Activated T-helper 1 cell treated with anti-CD3 and anti-CD28 coated beads, Interleukin-12 subunit alpha, Interleukin-12 subunit beta, Interleukin-2, Interleukin-4 antibody, amounts not matched to agents 30 ng/mL and 10 ng/mL and 1 ng/mL, durations not matched to agents 14 hours and 24 hours and 36 hours (primary cell): ENCODE data around the gene LMBR1L. TPM values are rescaled to one million over a fixed set of nuclear protein-coding genes. Genes with fewer than 3 reads are reported as not detected.
A peak's percentile ranks its signal among the peaks of the same experiment; 100 is the strongest.

Experiments
- DNase-seq: peaks from one replicate; pipeline ENCODE4 v3.0.0; 2021; ENCODE audit warnings: low spot score
- H3K27ac Mint-ChIP-seq: one replicate; pipeline ENCODE4 v1.8.0; 2021; ENCODE audit warnings: mild to moderate bottlenecking, mixed read lengths
- H3K27me3 Mint-ChIP-seq: one replicate; pipeline ENCODE4 v1.8.0; 2022; ENCODE audit warnings: mild to moderate bottlenecking, moderate library complexity, mixed read lengths; ENCODE audit not compliant: insufficient read depth
- H3K36me3 Mint-ChIP-seq: one replicate; pipeline ENCODE4 v1.8.0; 2021; ENCODE audit warnings: low read depth, mixed read lengths
- H3K4me1 Mint-ChIP-seq: one replicate; pipeline ENCODE4 v1.8.0; 2021; ENCODE audit warnings: low read depth, mixed read lengths
- H3K4me3 Mint-ChIP-seq: one replicate; pipeline ENCODE4 v1.8.0; 2021; ENCODE audit warnings: mild to moderate bottlenecking, moderate library complexity, mixed read lengths
- H3K9me3 Mint-ChIP-seq: one replicate; pipeline ENCODE4 v1.8.0; 2021; ENCODE audit warnings: mixed read lengths
- intact Hi-C: fragments of 100-400 bp; cut with micrococcal nuclease; formaldehyde crosslinking; loops from one replicate; pipeline ENCODE4 v1.15.1; 2024
- total RNA-seq: library from RNA; stranded (reverse); gene quantifications from 2 replicates; pipeline ENCODE4 v1.2.3, GENCODE V29; 2022

LMBR1L gene
- total RNA-seq, 1 donor from 2014 or later: 50.4 TPM

DNA sequence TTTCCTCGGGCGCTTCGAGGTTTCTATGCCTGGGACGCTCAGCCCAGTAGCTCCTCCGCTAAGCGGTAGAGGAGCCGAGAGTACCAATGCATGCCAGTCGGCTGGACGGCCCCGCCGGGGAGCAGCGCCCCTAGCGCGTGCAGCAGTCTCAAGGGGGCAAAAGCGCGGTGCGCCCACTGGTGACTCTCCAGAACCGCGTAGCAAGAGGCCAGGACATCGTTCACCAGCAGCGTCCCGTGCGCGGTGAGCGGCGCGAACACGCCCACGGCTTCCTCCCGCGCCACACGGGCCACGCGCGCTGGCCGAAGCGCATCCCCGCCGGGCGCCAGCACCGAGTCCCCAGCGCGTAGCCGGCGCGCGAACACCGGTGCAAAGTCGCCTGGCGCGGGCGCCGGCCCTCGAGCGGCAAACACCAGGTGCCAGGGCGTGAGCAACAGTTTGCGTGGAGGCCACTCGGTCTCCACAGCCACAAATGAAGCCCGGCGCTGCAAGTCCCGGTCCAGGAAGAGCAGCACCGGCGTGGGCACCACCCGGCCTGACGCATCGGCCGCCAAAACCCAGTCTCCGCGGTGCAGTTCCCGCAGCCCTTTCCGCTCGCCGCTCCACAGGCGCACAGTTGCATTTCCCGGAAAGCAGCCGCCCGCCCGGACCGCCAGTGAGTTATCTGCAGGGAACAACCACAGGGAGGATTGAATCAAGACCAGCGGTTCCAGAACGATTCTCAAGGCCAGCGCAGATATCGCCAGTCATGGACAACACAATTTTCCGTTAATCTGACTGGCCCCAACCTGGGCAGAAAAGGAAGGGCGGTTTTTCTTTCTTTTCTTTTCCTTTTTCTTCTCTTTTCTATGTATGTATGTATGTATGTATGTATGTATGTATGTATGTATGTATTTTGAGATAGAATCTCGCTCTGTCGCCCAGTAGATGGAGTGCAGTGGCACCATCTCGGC, 20.6 kb downstream of the LMBR1L start:
- Mint-ChIP-seq H3K4me1 (peaks cover 68% of the 10 kb centered on the region), H3K27me3 (peaks cover 50% of the 10 kb centered on the region), H3K4me3 (peak overlapping the region; percentile 77), H3K36me3 (peaks cover 5% of the 10 kb centered on the region), H3K27ac (peak overlapping the region; percentile 71), H3K9me3 (no peaks in the 10 kb centered on the region)
- DNase-seq: peak; percentile 30
- intact Hi-C loops: loop anchor here (2.0 to 5.0 kb wide), 2 partner anchors 91 to 252 kb away; partner anchors contain the start of gene DDN

DNA sequence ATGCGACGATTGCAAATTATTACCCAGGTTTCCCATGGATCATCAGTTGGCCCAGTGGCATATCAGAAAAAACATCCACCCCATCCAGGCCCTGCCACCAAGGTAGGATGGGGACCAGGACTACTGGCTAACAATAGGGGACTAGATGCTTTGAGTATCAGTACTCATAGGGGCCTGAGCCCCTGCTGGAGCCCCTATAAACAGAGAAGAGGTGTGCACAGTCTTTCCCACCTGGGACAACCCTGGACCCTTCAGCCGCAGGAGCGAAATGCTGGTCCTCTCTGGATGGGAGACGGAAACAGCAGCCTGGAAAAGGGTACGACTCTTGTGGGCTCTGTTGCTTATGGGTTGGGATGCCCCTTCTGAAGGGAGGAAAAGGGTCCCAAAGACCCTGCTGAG, 21.7 kb downstream of the LMBR1L start:
- Mint-ChIP-seq H3K27me3 (peaks cover 44% of the 10 kb centered on the region), H3K9me3 (no peaks in the 10 kb centered on the region), H3K4me1 (peaks cover 63% of the 10 kb centered on the region), H3K27ac (no peak overlapping the region), H3K4me3 (peak overlapping the region; percentile 42), H3K36me3 (peaks cover 2% of the 10 kb centered on the region)
- intact Hi-C loops: loop anchor here (1.0 to 2.0 kb wide), 7 partner anchors 9 to 146 kb away; partner anchors contain the start of genes DDN and LMBR1L
- no peak for DNase-seq

DNA sequence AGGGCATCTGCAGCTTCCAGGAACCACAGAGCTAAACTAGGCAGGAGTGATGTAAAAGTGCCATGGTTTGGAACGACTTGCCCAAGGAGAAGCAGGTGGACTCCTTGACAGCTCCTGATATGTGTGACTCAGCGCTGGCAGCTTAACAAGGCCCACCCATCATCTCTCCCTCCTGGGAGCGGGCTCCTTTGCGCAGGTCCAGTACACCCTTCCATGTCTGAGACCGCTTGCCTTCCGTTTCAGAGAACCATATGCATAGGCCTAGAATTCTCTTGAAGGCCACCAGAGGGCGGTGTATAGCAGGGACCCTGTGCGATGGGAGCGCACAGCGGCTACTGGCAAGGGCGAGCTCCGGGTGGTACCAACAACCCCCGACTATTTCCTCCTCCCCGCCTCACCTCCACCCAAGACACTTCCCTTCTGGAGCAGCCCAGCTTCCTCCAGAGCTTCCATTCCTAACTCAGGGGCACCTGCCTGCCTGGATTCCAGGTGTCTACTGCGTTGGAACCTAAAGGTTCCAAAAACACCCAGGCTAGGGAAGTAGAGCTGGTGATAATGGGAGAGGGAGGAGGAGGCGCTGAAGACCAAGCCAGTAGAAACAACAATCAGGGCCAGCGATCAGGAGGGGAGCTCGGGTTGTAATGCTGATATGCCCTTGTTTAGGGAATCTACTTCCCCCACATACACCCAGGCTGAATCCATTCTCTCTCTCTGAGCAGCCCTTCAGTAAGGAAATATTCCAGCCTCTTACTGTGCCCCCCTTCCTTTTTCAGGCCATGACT, 22.3 kb downstream of the LMBR1L start:
- H3K27me3 Mint-ChIP-seq: peaks cover 38% of the 10 kb centered on the region
- H3K4me3 Mint-ChIP-seq: peak overlapping the region; percentile 42
- H3K36me3 Mint-ChIP-seq: peaks cover 2% of the 10 kb centered on the region
- no peaks in the 10 kb centered on the region for H3K9me3 Mint-ChIP-seq
- DNase-seq: peak; percentile 67
- peaks cover 57% of the 10 kb centered on the region for H3K4me1 Mint-ChIP-seq
- no peak overlapping the region for H3K27ac Mint-ChIP-seq
- intact Hi-C loops: loop anchor here (1.0 to 2.0 kb wide), 7 partner anchors 10 to 147 kb away; partner anchors contain the start of genes DDN and LMBR1L

DNA sequence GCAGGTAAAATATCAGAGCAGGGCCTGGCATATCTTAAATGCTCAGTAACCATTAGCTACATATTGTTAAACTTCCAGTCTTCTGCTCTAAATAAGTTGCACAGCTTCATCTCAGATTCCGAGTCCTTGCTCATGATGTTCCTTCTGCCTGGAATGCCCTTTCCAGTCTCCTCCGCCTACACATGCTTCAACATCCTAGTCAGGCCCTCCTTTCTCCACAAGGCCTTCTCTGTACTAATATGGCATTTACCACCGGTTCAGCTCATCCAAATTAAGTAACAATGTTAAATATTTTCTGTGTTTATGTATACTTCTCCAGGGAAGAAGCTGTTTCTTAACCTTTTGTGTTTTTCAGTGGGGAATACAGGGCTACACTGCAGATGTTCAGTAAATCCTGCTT, 24.5 kb downstream of the LMBR1L start:
- peaks cover 37% of the 10 kb centered on the region for H3K4me1 Mint-ChIP-seq
- H3K9me3 Mint-ChIP-seq: no peaks in the 10 kb centered on the region
- no peak overlapping the region for H3K4me3 Mint-ChIP-seq
- H3K27ac Mint-ChIP-seq: no peak overlapping the region
- no peak for DNase-seq
- intact Hi-C loops: no loop called here
- H3K27me3 Mint-ChIP-seq: peaks cover 17% of the 10 kb centered on the region
- H3K36me3 Mint-ChIP-seq: peaks cover 2% of the 10 kb centered on the region

DNA sequence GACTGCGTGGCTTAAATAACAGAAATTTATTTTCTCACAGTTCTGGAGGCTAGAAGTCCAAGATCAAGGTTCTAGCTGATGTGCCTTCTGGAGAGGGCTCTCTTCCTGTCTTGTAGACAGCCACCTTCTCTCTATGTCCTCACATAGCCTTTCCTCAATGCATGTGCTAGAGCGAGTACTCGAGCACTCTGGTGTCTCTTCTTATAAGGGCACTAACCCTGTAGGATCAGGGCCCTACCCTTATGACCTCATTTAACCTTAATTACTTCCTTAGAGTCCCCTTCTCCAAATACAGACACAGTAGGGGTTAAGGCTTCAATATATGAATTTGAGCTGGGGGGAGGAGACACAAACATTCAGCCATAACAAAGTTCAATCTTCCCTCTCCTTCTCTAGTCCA, 26.2 kb downstream of the LMBR1L start:
- intact Hi-C loops: no loop called here
- DNase-seq: no peak
- Mint-ChIP-seq H3K36me3 (no peaks in the 10 kb centered on the region), H3K9me3 (no peaks in the 10 kb centered on the region), H3K27ac (no peak overlapping the region), H3K27me3 (peaks cover 7% of the 10 kb centered on the region), H3K4me3 (no peak overlapping the region), H3K4me1 (peaks cover 23% of the 10 kb centered on the region)

DNA sequence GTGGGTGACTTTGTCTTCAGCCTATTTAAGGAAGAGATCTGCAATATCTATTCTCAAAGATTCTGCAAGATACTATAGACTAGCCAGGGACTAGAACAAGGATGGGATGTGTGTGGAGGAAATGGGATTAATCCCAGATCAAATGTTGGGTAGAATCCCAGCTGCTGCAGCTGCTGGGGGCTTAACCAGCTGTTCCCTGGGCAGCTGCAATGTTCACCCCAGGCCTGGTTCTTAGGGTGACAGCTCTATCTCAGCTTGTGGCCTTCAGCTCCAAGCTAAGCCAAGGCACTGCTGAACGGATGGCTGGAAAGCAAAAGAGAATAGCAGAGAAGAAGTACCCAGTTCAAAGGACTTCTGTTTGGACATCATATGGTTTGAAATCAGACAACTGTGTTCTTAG, 30.9 kb downstream of the LMBR1L start:
- Mint-ChIP-seq H3K4me3 (no peak overlapping the region), H3K4me1 (no peaks in the 10 kb centered on the region), H3K9me3 (no peaks in the 10 kb centered on the region), H3K27ac (no peak overlapping the region), H3K27me3 (peaks cover 4% of the 10 kb centered on the region), H3K36me3 (no peaks in the 10 kb centered on the region)
- no peak for DNase-seq
- intact Hi-C loops: no loop called here

- peaks cover 26% of the 10 kb centered on the region for H3K4me1 Mint-ChIP-seq
- intact Hi-C loops: loop anchor here (1.0 kb wide), 7 partner anchors 11 to 252 kb away; partner anchors contain the start of genes KMT2D, LMBR1L, PRKAG1 and TROAP
- no peaks in the 10 kb centered on the region for H3K9me3 Mint-ChIP-seq
- H3K4me3 Mint-ChIP-seq: no peak overlapping the region
- peaks cover 8% of the 10 kb centered on the region for H3K36me3 Mint-ChIP-seq
- DNase-seq: no peak
- H3K27ac Mint-ChIP-seq: no peak overlapping the region
- H3K27me3 Mint-ChIP-seq: no peaks in the 10 kb centered on the region
Observed at GRCh38 chr12:49070971-49071370, 39.7 kb downstream of the LMBR1L start.

DNA sequence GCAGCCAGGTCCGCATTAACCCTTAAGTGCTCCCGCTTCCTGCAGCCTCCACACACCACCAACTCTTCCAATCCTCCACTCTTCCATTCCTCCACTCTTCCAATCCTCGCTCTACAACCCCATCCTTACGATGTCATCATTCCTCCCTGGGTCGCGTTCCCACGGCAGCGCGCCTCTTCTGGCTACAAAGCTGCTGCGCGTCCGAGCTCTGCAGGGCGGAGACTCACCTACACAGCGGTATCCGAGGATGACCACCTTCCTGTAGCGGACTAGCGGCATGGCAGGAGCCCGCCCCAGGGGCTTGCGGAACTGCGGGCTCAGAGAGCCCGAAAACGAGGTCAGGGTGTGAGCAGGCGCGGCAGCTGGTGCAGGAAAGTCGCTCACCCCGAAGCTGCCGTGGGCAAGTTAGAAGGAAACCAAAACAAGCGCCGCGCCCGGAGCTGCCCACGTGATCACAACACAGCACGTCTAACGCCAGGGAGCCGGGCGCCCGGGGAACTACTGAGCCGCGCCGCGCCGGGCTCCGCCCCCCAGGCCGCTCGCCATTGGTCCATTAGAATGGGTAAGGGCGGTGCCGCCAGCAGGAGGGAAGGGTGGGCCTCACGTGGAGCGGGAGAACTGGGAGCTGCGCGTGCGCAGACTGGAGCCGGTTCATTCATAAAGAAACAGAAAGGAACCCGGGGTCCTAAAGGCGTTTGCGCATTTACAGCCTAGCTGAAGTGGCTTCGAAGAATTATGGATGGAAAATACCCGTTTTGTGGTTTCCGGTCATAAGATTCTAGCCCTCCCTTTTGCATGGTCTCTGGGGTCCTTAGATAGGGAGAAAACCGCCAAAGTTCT, 40.9 kb downstream of the LMBR1L start, which contains the start of gene RHEBL1:
RHEBL1 (minus strand) TSS at position 473 of the 840 bp plus-strand sequence; CDS start at position 279, 194 bp downstream.
- intact Hi-C loops: loop anchor here (1.0 kb wide), 9 partner anchors 9 to 254 kb away; partner anchors contain the start of genes KMT2D, LMBR1L, PRKAG1 and TROAP
- Mint-ChIP-seq H3K4me1 (peaks cover 26% of the 10 kb centered on the region), H3K27me3 (no peaks in the 10 kb centered on the region), H3K4me3 (peak within 1 kb of the TSS; percentile 100), H3K9me3 (no peaks in the 10 kb centered on the region), H3K27ac (peak within 1 kb of the TSS; percentile 97), H3K36me3 (peaks cover 8% of the 10 kb centered on the region)
- peak; percentile 100 for DNase-seq

DNA sequence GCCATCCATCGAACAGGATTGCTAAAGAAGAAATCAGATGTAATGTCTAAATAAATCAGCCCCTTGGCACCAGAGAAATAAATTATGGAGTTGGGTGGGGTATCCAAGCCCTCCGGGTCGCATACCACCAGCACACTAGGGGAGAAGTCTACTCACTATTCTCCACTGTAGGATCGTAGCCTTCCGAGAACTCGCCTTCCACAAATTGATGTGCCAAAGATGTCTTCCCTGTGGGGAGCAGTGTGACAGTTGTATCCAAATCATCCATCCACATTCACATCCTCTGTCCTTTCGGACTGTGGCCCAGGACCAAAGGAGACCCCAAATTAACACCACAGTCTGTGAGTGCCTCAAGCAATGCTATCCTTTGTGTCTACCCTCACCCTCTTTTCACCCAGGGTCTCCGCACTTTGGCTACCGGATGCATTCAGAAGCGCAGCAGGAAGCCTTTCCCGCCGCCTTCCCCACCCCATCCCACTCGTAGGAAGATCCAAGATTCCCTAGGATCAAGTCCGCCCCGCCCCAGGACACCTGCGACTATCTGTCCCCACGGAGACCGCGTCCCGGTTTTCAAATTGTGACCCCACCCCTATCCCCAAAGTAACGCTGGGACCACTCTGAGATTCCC, 41.7 kb downstream of the LMBR1L start:
- no peak for DNase-seq
- intact Hi-C loops: loop anchor here (1.0 kb wide), 2 partner anchors 13 to 196 kb away; partner anchors contain the start of gene TUBA1C
- H3K4me3 Mint-ChIP-seq: peak overlapping the region; percentile 100
- peaks cover 10% of the 10 kb centered on the region for H3K36me3 Mint-ChIP-seq
- peak overlapping the region; percentile 97 for H3K27ac Mint-ChIP-seq
- no peaks in the 10 kb centered on the region for H3K27me3 Mint-ChIP-seq
- no peaks in the 10 kb centered on the region for H3K9me3 Mint-ChIP-seq
- peaks cover 29% of the 10 kb centered on the region for H3K4me1 Mint-ChIP-seq

DNA sequence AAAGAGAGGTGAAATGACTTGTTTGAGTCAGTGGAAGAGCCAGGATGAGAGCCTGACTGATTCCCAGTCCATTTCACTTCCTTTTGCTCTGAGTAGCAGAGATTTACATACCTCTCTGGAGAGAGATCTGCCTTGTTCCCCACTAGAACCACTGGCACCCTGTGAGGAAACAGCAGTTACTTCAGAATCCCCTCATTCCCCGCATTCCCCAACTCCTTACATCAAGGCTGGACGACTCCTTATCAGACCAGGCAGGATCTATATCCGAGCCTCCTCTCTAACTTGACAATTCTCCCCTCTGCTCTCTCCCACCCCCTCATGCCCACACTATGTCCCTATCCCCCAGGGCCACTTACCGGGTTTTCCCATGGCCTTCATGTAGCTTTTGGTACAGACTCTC, 44.5 kb downstream of the LMBR1L start:
- no peak overlapping the region for H3K27ac Mint-ChIP-seq
- intact Hi-C loops: no loop called here
- H3K4me3 Mint-ChIP-seq: no peak overlapping the region
- H3K27me3 Mint-ChIP-seq: no peaks in the 10 kb centered on the region
- no peak for DNase-seq
- no peaks in the 10 kb centered on the region for H3K9me3 Mint-ChIP-seq
- H3K4me1 Mint-ChIP-seq: peaks cover 30% of the 10 kb centered on the region
- peaks cover 12% of the 10 kb centered on the region for H3K36me3 Mint-ChIP-seq

DNA sequence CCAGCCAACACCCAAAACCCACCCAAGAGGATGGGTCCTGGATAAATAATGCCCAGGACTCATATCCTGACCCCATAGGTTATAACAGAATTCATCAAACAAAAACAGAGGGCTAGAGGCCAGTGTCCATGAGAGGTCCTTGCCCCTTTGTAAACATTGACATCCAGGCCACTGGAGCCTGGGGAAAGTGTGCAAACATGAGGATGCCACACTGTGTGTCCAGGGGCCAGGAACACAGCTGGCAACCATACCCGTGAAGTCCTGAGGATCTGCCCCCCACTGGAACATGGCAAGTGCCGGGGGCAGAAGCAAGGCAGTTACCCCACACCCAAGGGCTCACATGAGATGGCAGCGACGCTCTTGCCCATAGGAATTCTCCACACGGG, 45.9 kb downstream of the LMBR1L start:
- Mint-ChIP-seq H3K36me3 (peaks cover 12% of the 10 kb centered on the region), H3K4me1 (peaks cover 27% of the 10 kb centered on the region), H3K27me3 (no peaks in the 10 kb centered on the region), H3K9me3 (no peaks in the 10 kb centered on the region), H3K4me3 (no peak overlapping the region), H3K27ac (no peak overlapping the region)
- DNase-seq: no peak
- intact Hi-C loops: loop anchor here (1.0 to 5.0 kb wide), 6 partner anchors 24 to 258 kb away; partner anchors contain the start of gene TROAP
